NCI-H2227 (cell line): ENCODE measurements around the gene ACAA2.
"Not testable (repeated sequence)": the region's sequence is repeated elsewhere in the genome, so short reads cannot be mapped to it uniquely, and the experiment has no call there.

Source experiments
- DNase-seq: peaks from one replicate; lab custom pipeline; 2025; ENCODE audit not compliant: unreplicated experiment; lab: John Stamatoyannopoulos, UW

Gene ACAA2

DNA sequence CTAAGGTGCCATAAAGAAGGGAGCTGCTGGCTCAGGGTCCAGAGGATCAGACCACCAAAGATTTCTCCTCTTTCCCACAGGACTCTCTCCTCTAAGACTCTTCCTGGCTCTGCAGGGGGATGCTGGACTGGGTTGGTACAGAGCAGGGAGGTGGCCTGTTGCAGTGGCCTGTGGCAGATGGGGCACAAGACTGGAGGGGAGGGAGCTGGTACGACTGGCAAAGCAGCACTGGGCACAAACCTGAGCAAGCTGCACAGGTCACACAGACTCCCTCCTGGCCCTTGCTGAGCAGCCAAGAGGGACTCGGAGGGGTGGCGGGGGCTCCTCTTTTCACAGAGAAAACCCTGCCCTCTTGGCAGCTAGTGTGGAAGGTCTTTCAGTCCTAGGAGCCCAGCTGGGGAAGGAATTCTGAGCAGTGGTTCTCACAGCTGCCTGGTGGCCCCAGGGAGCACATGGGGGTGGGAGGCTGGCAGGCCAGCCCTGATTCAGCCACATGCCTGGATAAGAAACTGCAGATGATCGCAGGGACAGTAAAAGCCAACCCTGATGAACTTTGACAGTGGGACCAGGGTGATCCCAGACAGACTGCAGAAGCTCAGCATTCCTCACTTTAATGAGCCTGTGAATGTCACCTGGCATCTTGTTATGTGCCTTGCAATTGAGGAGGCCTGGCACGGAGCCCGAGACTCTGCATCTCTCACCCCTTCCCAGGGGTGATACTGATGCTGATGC lies 32.5 kb upstream of the ACAA2 start:
- no peak for DNase-seq

GRCh38 chr18:49844903-49845302 lies 31.6 kb upstream of the ACAA2 start:
- no peak for DNase-seq

GRCh38 chr18:49843778-49844625 lies 30.7 kb upstream of the ACAA2 start:
- no peak for DNase-seq

DNA sequence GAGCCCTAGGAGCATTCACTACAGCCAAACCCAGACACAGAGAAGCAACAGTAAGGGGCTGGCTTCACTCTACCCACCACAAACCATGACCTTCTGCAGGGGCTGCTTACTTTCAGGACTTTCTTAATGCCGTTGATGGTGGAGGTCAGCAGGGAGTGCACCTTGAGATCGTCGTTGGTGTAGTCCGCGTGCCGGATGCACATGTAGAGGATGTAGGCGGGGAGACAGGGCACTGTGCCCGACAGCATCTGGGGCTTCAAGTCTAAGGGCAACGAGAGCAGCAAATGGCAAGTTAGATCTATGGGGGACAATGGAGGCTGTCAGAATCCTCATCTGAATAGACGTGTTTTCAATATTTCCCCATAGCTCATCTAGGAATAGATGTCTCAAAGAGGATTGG lies 29.8 kb upstream of the ACAA2 start:
- DNase-seq = no peak

DNA sequence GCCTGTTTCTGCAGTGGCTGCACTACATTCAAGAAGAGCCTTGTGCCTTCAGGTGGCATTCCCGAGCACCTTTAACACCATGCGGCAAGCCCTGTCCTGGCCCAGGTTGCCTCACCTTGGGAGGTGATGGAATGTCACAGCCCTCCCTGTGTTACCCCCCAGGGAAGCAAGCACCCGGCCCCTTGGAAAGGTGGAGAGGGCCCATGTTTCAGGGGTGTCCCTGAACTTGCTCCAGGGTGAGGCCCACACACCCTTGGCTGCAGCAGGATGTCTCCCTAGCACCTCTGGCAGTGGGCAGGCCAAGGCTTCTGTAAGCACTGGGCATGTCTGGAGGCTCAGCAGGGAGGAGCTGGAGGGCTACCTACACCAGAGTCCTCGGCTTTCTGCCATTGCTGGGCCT lies 29.3 kb upstream of the ACAA2 start:
- DNase-seq = no peak

GRCh38 chr18:49841236-49842217 lies 28.2 kb upstream of the ACAA2 start:
- DNase-seq = no peak

DNA sequence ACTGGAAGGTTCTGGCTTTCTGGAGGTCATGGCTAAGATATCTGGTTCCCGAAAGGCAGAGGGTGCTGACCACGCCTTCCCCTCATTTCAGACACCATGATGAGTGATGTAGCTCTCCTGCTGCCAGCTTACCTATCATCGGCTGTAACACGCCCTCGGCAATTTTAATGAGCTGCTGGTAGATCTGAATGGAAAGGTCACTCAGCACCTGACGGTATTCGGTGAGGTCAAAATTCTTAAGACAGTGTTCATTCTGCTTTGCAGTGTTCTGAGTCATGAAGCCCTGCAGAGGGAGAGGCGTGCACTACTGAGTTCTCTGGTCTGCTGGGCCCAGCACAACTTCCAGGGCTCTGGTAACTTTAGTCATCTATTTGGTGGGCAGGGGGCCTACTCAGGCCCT lies 25.7 kb upstream of the ACAA2 start:
- DNase-seq = no peak

- no peak for DNase-seq
These were observed 25.0 kb upstream of the ACAA2 start for GRCh38 chr18:49838381-49838780.

DNA sequence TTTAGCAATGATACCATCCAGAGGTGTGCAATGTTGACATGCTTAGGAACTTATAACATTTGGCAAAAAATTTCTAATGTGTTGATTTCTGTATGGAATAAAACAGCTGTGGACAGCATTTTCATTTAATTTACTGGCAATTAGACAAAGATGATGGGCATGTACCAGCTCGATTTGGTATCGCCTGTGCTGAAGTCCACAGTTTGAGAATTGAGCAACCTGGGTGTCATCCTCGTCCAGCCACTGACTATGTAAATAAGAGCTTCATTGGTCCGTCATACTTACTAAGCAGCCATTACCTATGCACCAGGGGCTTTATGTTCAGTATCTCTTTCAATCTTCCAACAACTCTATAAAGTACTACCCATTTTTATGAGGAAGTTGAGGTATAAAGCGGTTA lies 24.6 kb upstream of the ACAA2 start:
- no peak for DNase-seq

DNA sequence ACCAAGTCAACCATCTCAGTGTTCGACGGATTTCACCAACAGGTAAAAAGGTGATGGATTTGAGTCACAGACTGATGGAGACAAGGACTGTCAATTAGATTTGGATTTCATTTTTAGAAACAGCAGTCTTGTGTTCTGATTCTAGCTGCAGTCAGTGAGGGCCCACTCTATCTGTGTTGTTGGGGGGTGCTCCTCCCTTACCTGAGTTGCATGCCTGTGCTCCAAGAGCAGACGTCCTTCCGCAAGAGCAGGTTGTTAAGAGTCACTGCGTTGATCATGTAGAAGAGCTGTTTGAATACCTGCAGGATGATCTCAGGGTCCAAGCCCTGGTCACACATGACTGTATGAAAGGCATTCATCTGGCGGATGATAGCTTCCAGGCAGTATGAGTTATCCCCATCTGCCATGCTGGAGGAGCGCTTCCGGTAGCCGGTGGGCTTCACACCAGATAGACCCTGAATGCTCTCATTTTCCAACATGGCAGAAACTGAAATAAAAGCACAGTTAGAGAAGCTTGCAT lies 24.0 kb upstream of the ACAA2 start:
- DNase-seq = not testable (repeated sequence)

DNA sequence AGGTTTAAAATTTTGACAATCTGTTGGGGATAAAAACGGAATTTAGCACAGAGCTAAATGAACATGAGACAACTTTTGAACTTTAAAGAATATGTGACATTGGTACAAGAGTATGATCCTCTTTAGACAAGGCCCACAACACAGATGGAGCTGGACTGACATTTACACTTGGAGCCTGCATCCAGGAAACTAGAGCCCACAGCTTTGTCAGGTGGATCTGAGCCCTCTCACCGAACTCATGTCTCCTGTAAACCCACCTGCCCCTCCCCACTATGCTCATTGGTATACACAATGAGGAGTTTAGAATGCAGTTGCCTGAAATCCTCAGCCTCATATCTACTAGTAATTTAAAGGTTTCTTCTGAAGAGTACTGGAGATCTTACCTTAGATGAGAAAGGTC lies 22.1 kb upstream of the ACAA2 start:
- no peak for DNase-seq

GRCh38 chr18:49834258-49834657 lies 20.9 kb upstream of the ACAA2 start:
- no peak for DNase-seq

GRCh38 chr18:49833814-49834213 lies 20.5 kb upstream of the ACAA2 start:
- no peak for DNase-seq

GRCh38 chr18:49832221-49832647 lies 18.9 kb upstream of the ACAA2 start:
- no peak for DNase-seq

DNA sequence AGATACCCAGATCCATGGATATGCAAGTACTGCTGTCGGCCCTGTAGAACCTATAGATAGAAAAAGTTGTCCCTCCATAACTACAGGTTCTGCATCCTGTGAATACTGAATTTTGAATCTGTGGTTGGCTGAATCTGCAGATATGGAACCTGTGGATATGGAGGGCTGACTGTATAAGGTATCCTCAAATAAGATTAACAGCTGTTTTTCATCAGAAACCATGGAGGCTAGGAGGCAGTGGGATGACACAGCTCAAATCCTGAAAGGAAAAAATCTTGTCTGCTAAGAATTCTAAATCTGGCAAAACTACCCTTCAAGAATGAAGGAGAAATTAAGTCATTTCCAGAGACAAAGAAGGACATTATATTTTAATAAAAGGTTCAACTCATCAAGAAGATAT lies 14.7 kb upstream of the ACAA2 start:
- no peak for DNase-seq

- no peak for DNase-seq
These were observed 6.7 kb upstream of the ACAA2 start for GRCh38 chr18:49819823-49820671.

- DNase-seq = no peak
These were observed 5.8 kb upstream of the ACAA2 start for GRCh38 chr18:49819071-49819662.

DNA sequence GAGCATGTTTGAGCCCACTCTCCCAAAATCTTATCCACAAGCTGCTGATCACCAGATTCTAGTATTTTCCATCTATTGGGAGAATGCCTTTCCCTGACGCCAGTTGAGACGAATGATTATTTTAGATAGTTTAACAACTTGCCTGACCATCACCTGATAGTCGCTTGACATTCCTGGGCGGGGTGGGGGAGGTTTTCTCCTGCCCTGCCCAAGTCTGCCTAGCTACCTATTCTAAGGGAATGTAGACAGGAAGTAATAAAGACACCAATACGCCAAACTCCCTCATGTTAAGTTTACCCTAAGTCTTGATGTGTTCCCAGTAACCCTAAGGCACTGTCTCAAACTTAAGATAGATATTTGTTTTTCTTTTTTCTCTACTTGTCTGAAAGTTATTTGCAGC lies 4.6 kb upstream of the ACAA2 start:
- DNase-seq = no peak

GRCh38 chr18:49815927-49816326 lies 2.6 kb upstream of the ACAA2 start:
- no peak for DNase-seq

DNA sequence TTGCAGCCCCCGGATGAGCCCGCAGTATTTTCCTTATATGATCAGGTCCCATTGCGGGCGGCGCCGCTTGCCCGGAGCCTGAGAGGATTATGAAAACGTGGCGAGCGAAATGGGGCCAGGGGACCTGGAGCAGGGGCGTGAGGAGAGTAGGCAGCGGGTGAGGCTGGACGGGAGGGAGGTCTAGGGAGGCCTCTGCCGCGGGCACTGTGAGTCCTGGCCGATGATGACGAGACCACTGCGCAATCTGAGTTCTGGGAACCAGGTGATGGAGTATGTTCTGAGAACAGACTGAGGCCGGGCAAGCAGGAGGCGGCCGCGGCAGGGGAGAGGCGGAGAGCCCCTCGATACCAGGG lies 790 bp upstream of the ACAA2 start:
- peak; percentile 77 for DNase-seq
